ENCODE data around the gene KCNQ1. TPM values are rescaled to one million over a fixed set of nuclear protein-coding genes. Genes with fewer than 3 reads are reported as not detected.
A peak's percentile ranks its signal among the peaks of the same experiment; 100 is the strongest.

Gene KCNQ1
- total RNA-seq, 1 experiment from 2014 or later, result not detected

GRCh38 chr11:2813141-2813908 lies 368.5 kb downstream of the KCNQ1 start:
- Histone ChIP-seq H3K9me3 (replicated peaks) (0 out of 2 replicates have a peak, but pooled peaks cover 4% of the 10 kb centered on the region), H3K4me3 (no peak overlapping the region), H3K27ac (no peak overlapping the region), H3K36me3 (no peaks in the 10 kb centered on the region), H3K27me3 (0 out of 2 replicates have a peak, but pooled peaks cover 2% of the 10 kb centered on the region), H3K4me1 (peaks cover 9% of the 10 kb centered on the region)
- peak; percentile 58 to 60 for DNase-seq

GRCh38 chr11:2813968-2814367 lies 369.2 kb downstream of the KCNQ1 start:
- peaks cover 9% of the 10 kb centered on the region for H3K4me1 ChIP-seq
- H3K9me3 ChIP-seq (replicated peaks), result 0 out of 2 replicates have a peak, but pooled peaks cover 4% of the 10 kb centered on the region
- 0 out of 2 replicates have a peak, but pooled peaks cover 2% of the 10 kb centered on the region for H3K27me3 ChIP-seq
- DNase-seq, result no peak
- H3K27ac ChIP-seq, result no peak overlapping the region
- H3K4me3 ChIP-seq, result no peak overlapping the region
- H3K36me3 ChIP-seq, result no peaks in the 10 kb centered on the region

GRCh38 chr11:2814751-2815150 lies 369.9 kb downstream of the KCNQ1 start:
- no peak for DNase-seq
- Histone ChIP-seq H3K4me3 (no peak overlapping the region), H3K9me3 (replicated peaks) (peaks cover 6% of the 10 kb centered on the region; the same call in 1 of the 2 replicates), H3K27ac (no peak overlapping the region), H3K27me3 (0 out of 2 replicates have a peak, but pooled peaks cover 2% of the 10 kb centered on the region), H3K36me3 (no peaks in the 10 kb centered on the region), H3K4me1 (peaks cover 9% of the 10 kb centered on the region)

- Histone ChIP-seq H3K27me3 (no peaks in the 10 kb centered on the region), H3K4me1 (peaks cover 9% of the 10 kb centered on the region), H3K27ac (no peak overlapping the region), H3K36me3 (no peaks in the 10 kb centered on the region), H3K9me3 (replicated peaks) (peaks cover 4% of the 10 kb centered on the region; the same call in 1 of the 2 replicates), H3K4me3 (no peak overlapping the region)
- DNase-seq, result no peak
Measured at GRCh38 chr11:2815762-2816496, 371.1 kb downstream of the KCNQ1 start.

GRCh38 chr11:2816523-2816922 lies 371.7 kb downstream of the KCNQ1 start:
- Histone ChIP-seq H3K4me1 (peaks cover 9% of the 10 kb centered on the region), H3K27me3 (no peaks in the 10 kb centered on the region), H3K9me3 (replicated peaks) (peaks cover 4% of the 10 kb centered on the region; the same call in 1 of the 2 replicates), H3K4me3 (no peak overlapping the region), H3K27ac (no peak overlapping the region), H3K36me3 (no peaks in the 10 kb centered on the region)
- no peak for DNase-seq

GRCh38 chr11:2816941-2817421 lies 372.2 kb downstream of the KCNQ1 start:
- Histone ChIP-seq H3K4me1 (peaks cover 9% of the 10 kb centered on the region), H3K27me3 (no peaks in the 10 kb centered on the region), H3K36me3 (no peaks in the 10 kb centered on the region), H3K27ac (no peak overlapping the region), H3K4me3 (no peak overlapping the region), H3K9me3 (replicated peaks) (peaks cover 4% of the 10 kb centered on the region; the same call in 1 of the 2 replicates)
- no peak for DNase-seq

GRCh38 chr11:2817431-2817830 lies 372.6 kb downstream of the KCNQ1 start:
- H3K27ac ChIP-seq, result no peak overlapping the region
- H3K9me3 ChIP-seq (replicated peaks), result peaks cover 4% of the 10 kb centered on the region; the same call in 1 of the 2 replicates
- DNase-seq, result no peak
- H3K4me3 ChIP-seq, result no peak overlapping the region
- no peaks in the 10 kb centered on the region for H3K27me3 ChIP-seq
- H3K4me1 ChIP-seq, result peaks cover 9% of the 10 kb centered on the region
- no peaks in the 10 kb centered on the region for H3K36me3 ChIP-seq

- no peak for DNase-seq
- Histone ChIP-seq H3K4me1 (peaks cover 9% of the 10 kb centered on the region), H3K4me3 (no peak overlapping the region), H3K27me3 (no peaks in the 10 kb centered on the region), H3K9me3 (replicated peaks) (peaks cover 6% of the 10 kb centered on the region), H3K27ac (no peak overlapping the region), H3K36me3 (no peaks in the 10 kb centered on the region)
Measured at GRCh38 chr11:2818021-2818420, 373.2 kb downstream of the KCNQ1 start.

GRCh38 chr11:2818503-2818902 lies 373.7 kb downstream of the KCNQ1 start:
- peak; percentile 16 to 33 for DNase-seq
- Histone ChIP-seq H3K4me1 (peaks cover 5% of the 10 kb centered on the region; the same call in 1 of the 2 replicates), H3K27ac (no peak overlapping the region), H3K4me3 (no peak overlapping the region), H3K27me3 (no peaks in the 10 kb centered on the region), H3K36me3 (no peaks in the 10 kb centered on the region), H3K9me3 (replicated peaks) (peaks cover 8% of the 10 kb centered on the region)

- no peaks in the 10 kb centered on the region for H3K36me3 ChIP-seq
- peaks cover 8% of the 10 kb centered on the region for H3K9me3 ChIP-seq (replicated peaks)
- DNase-seq, result no peak
- H3K27ac ChIP-seq, result no peak overlapping the region
- H3K4me3 ChIP-seq, result no peak overlapping the region
- H3K4me1 ChIP-seq, result no peaks in the 10 kb centered on the region
- no peaks in the 10 kb centered on the region for H3K27me3 ChIP-seq
Measured at GRCh38 chr11:2819316-2819715, 374.5 kb downstream of the KCNQ1 start.

- Histone ChIP-seq H3K36me3 (no peaks in the 10 kb centered on the region), H3K27me3 (no peaks in the 10 kb centered on the region), H3K27ac (no peak overlapping the region), H3K4me3 (no peak overlapping the region), H3K9me3 (replicated peaks) (peaks cover 8% of the 10 kb centered on the region), H3K4me1 (no peaks in the 10 kb centered on the region)
- DNase-seq, result no peak
Measured at GRCh38 chr11:2820976-2821375, 376.2 kb downstream of the KCNQ1 start.

GRCh38 chr11:2821891-2822290 lies 377.1 kb downstream of the KCNQ1 start:
- no peaks in the 10 kb centered on the region for H3K27me3 ChIP-seq
- H3K4me1 ChIP-seq, result no peaks in the 10 kb centered on the region
- no peak overlapping the region for H3K4me3 ChIP-seq

GRCh38 chr11:2824851-2825250 lies 380.0 kb downstream of the KCNQ1 start:
- Histone ChIP-seq H3K4me3 (no peak overlapping the region), H3K9me3 (replicated peaks) (peaks cover 13% of the 10 kb centered on the region; the same call in 1 of the 2 replicates), H3K36me3 (no peaks in the 10 kb centered on the region), H3K4me1 (no peaks in the 10 kb centered on the region), H3K27me3 (no peaks in the 10 kb centered on the region), H3K27ac (no peak overlapping the region)
- DNase-seq, result no peak

More at GRCh38 chr11:2821891-2822290, 377.1 kb downstream of the KCNQ1 start:
- no peak for DNase-seq
- Histone ChIP-seq H3K27ac (no peak overlapping the region), H3K9me3 (replicated peaks) (peaks cover 8% of the 10 kb centered on the region), H3K36me3 (no peaks in the 10 kb centered on the region)

GRCh38 chr11:2825261-2825888 lies 380.6 kb downstream of the KCNQ1 start:
- no peaks in the 10 kb centered on the region for H3K4me1 ChIP-seq
- DNase-seq, result no peak
- H3K36me3 ChIP-seq, result no peaks in the 10 kb centered on the region
- H3K4me3 ChIP-seq, result no peak overlapping the region
- peaks cover 13% of the 10 kb centered on the region; the same call in 1 of the 2 replicates for H3K9me3 ChIP-seq (replicated peaks)
- no peak overlapping the region for H3K27ac ChIP-seq
- H3K27me3 ChIP-seq, result no peaks in the 10 kb centered on the region
